ENCODE data around the gene B3GALT6. TPM values are rescaled to one million over a fixed set of nuclear protein-coding genes. Genes with fewer than 3 reads are reported as not detected.

Gene B3GALT6
- total RNA-seq, 1 experiment from 2014 or later: 46.4 TPM

DNA sequence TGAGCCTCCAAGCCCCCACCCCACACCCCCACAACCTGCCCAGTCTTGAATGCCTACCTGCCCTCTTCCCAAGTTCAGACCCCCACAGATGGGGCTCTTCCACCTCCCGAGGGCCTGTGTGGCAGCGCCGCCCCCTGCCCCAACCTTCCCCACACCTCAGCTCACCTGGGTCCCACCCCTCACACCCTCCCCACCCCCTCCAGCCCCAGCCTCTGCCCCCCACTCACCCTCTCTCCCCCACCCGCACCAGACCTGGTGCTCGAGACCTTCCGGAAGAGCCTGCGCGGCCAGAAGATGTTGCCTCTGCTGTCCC is 34.9 kb upstream of the B3GALT6 start:
- Histone ChIP-seq H3K27ac (ENCODE audit: low read length) (no peak overlapping the region), H3K36me3 (ENCODE audit: control insufficient read depth, insufficient read depth, low read length) (no peaks in the 10 kb centered on the region), H3K4me1 (ENCODE audit: control insufficient read depth, insufficient read depth, low read length) (no peaks in the 10 kb centered on the region), H3K4me3 (ENCODE audit: low read depth in 2 of 2, low read length in 2 of 2) (no peak overlapping the region), H3K9me3 (ENCODE audit: control insufficient read depth, insufficient read depth, low read depth, low read length) (no peaks in the 10 kb centered on the region), H3K27me3 (ENCODE audit: control insufficient read depth, insufficient read depth, low read length) (no peaks in the 10 kb centered on the region)
- POLR2A ChIA-PET: no interaction called here
- DNase-seq (ENCODE audit: low read depth, low spot score): no peak
- no TSS peak for BruUV-seq (replicated peaks)
- in situ Hi-C loops (cut with HindIII; ENCODE audit: low pct_unique_long_range_greater_than_20kb, low sequenced_read_pairs): no loop called here
- ATAC-seq: no peak
- CTCF ChIA-PET: no interaction called here
- intact Hi-C loops (cut with micrococcal nuclease; ENCODE audit: unreplicated experiment): no loop called here
- TF ChIP-seq, protein P1, sequence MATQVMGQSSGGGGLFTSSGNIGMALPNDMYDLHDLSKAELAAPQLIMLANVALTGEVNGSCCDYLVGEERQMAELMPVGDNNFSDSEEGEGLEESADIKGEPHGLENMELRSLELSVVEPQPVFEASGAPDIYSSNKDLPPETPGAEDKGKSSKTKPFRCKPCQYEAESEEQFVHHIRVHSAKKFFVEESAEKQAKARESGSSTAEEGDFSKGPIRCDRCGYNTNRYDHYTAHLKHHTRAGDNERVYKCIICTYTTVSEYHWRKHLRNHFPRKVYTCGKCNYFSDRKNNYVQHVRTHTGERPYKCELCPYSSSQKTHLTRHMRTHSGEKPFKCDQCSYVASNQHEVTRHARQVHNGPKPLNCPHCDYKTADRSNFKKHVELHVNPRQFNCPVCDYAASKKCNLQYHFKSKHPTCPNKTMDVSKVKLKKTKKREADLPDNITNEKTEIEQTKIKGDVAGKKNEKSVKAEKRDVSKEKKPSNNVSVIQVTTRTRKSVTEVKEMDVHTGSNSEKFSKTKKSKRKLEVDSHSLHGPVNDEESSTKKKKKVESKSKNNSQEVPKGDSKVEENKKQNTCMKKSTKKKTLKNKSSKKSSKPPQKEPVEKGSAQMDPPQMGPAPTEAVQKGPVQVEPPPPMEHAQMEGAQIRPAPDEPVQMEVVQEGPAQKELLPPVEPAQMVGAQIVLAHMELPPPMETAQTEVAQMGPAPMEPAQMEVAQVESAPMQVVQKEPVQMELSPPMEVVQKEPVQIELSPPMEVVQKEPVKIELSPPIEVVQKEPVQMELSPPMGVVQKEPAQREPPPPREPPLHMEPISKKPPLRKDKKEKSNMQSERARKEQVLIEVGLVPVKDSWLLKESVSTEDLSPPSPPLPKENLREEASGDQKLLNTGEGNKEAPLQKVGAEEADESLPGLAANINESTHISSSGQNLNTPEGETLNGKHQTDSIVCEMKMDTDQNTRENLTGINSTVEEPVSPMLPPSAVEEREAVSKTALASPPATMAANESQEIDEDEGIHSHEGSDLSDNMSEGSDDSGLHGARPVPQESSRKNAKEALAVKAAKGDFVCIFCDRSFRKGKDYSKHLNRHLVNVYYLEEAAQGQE (IDR thresholded peaks at IDR 0.05; ENCODE audit: insufficient read depth in 1 of 2, low read depth in 2 of 2, low read length in 1 of 2): no peak
- no peak for TF ChIP-seq SIN3A (IDR thresholded peaks at IDR 0.05; ENCODE audit: borderline replicate concordance, insufficient read depth, low read depth, low read length)
- TF ChIP-seq POLR2AphosphoS5 (IDR thresholded peaks at IDR 0.05; ENCODE audit: low read depth, low read length): no peak
- no peak for TF ChIP-seq TCF7L2 (IDR thresholded peaks at IDR 0.05; ENCODE audit: low read depth, low read length)
- TF ChIP-seq, protein P2, sequence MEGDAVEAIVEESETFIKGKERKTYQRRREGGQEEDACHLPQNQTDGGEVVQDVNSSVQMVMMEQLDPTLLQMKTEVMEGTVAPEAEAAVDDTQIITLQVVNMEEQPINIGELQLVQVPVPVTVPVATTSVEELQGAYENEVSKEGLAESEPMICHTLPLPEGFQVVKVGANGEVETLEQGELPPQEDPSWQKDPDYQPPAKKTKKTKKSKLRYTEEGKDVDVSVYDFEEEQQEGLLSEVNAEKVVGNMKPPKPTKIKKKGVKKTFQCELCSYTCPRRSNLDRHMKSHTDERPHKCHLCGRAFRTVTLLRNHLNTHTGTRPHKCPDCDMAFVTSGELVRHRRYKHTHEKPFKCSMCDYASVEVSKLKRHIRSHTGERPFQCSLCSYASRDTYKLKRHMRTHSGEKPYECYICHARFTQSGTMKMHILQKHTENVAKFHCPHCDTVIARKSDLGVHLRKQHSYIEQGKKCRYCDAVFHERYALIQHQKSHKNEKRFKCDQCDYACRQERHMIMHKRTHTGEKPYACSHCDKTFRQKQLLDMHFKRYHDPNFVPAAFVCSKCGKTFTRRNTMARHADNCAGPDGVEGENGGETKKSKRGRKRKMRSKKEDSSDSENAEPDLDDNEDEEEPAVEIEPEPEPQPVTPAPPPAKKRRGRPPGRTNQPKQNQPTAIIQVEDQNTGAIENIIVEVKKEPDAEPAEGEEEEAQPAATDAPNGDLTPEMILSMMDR (IDR thresholded peaks at IDR 0.05): no peak

DNA sequence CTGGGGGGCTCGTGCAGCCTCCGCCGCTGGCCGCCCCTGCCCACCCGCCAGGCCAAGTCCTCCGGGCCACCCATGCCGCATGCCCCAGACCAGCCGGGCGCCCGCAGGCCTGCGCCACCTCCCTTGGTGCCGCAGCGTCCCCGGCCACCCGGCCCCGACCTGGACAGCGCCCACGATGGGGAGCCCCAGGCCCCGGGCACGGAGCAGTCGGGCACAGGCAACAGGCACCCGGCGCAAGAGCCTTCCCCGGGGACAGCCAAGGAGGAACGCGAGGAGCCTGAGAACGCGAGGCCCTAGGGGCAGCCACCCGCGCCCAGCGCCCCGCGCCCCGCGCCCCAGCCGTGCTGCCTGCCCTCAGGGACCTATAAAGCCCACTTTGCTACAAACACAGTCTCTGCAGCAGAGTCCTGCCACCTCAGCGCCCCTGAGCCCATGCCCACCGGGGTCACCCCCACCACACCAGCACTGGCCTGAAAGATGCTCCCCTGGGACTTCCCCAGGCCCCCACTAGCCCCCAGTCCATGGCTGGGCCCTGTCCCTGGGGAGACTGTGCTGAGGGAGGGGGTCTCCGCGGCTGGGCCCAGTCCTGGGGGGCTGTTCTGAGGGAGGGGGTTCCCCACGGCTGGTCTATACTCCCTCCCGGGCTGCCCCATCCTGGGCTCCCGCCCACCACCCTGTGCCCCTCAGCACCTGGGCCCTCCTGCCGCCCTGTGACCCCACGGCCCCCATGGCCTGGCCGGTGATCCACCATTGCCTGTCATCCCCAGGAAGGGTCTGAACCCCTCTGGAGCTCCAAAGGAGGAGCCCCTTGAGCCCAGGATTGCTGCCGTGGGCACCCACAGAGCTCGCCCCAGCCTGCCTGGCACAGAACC is 34.2 kb upstream of the B3GALT6 start:
- no peak overlapping the region for H3K27ac ChIP-seq (ENCODE audit: low read length)
- no peaks in the 10 kb centered on the region for H3K36me3 ChIP-seq (ENCODE audit: control insufficient read depth, insufficient read depth, low read length)
- no peaks in the 10 kb centered on the region for H3K9me3 ChIP-seq (ENCODE audit: control insufficient read depth, insufficient read depth, low read depth, low read length)
- H3K27me3 ChIP-seq (ENCODE audit: control insufficient read depth, insufficient read depth, low read length): no peaks in the 10 kb centered on the region
- no peaks in the 10 kb centered on the region for H3K4me1 ChIP-seq (ENCODE audit: control insufficient read depth, insufficient read depth, low read length)
- ChIA-PET CTCF (no interaction called here), POLR2A (no interaction called here)
- DNase-seq (ENCODE audit: low read depth, low spot score): no peak
- in situ Hi-C loops (cut with HindIII; ENCODE audit: low pct_unique_long_range_greater_than_20kb, low sequenced_read_pairs) (no loop called here), intact Hi-C loops (cut with micrococcal nuclease; ENCODE audit: unreplicated experiment) (no loop called here)
- TF ChIP-seq SIN3A (IDR thresholded peaks at IDR 0.05; ENCODE audit: borderline replicate concordance, insufficient read depth, low read depth, low read length) (no peak), TCF7L2 (IDR thresholded peaks at IDR 0.05; ENCODE audit: low read depth, low read length) (no peak), POLR2AphosphoS5 (IDR thresholded peaks at IDR 0.05; ENCODE audit: low read depth, low read length) (no peak)
- TF ChIP-seq, protein P1 (IDR thresholded peaks at IDR 0.05; ENCODE audit: insufficient read depth in 1 of 2, low read depth in 2 of 2, low read length in 1 of 2): no peak
- TF ChIP-seq, protein P2 (IDR thresholded peaks at IDR 0.05): no peak
- no peak overlapping the region for H3K4me3 ChIP-seq (ENCODE audit: low read depth in 2 of 2, low read length in 2 of 2)
- ATAC-seq: no peak
- BruUV-seq (replicated peaks): no TSS peak

Measured in Panc1 (cell line).